Measurements from ENCODE around the gene ESPL1. TPM values are rescaled to one million over a fixed set of nuclear protein-coding genes. Genes with fewer than 3 reads are reported as not detected.
"Not testable (repeated sequence)": the region's sequence is repeated elsewhere in the genome, so short reads cannot be mapped to it uniquely, and the experiment has no call there.

The ESPL1 gene
- polyA plus RNA-seq, 2 of the 4 experiments (the other 2 are of a cell fraction): 10.0 to 16.5 TPM

- WGBS (ENCODE audit: missing lambda C conversion rate): 1% methylated on average over 12 of the region's 12 CpGs
- H3K4me3 ChIP-seq: peak overlapping the region; percentile 75
- ChIA-PET CTCF (interaction anchor here (0.7 to 28.2 kb wide), 11 partner anchors 8 to 230 kb away, joined by 3 to 1046 read pairs (median 4); partner anchors contain the start of genes AAAS and ITGB7), POLR2A (interaction anchor here (0.6 to 2.2 kb wide), 18 partner anchors 9 to 230 kb away, joined by 3 to 17 read pairs (median 4); partner anchors contain the start of genes AAAS, CSAD, ESPL1 and SPRYD3)
- TF ChIP-seq HOXB5 (CRISPR knock-in tag; IDR thresholded peaks at IDR 0.05): no peak
- peak; percentile 32; the same call in 1 of the 2 replicates for TF ChIP-seq KDM5A (IDR thresholded peaks at IDR 0.05)
- no peaks in the 10 kb centered on the region for H3K9me3 ChIP-seq
- H3K4me2 ChIP-seq: peak overlapping the region; percentile 84
- ATAC-seq (peak in 1 of 2 experiments; percentile 1; a peak in 3 of 6 replicates), FAIRE-seq (no peak), DNase-seq (ENCODE audit: low read depth in 1 of 2, low spot score in 1 of 2) (no peak)
- peak overlapping the region; percentile 85 to 92 for H3K27ac ChIP-seq
- peaks cover 39% of the 10 kb centered on the region for H3K4me1 ChIP-seq
These were observed 27.8 kb downstream of the ESPL1 start for GRCh38 chr12:53295891-53296219.

- not testable (repeated sequence) for H3K4me2 ChIP-seq; FAIRE-seq; H3K27ac ChIP-seq; H3K4me3 ChIP-seq; H3K9me3 ChIP-seq; DNase-seq (ENCODE audit: low read depth in 1 of 2, low spot score in 1 of 2); ATAC-seq
- H3K4me1 ChIP-seq: peaks cover 44% of the 10 kb centered on the region
- ChIA-PET POLR2A (interaction anchor here (1.8 kb wide), 1 partner anchor 24 kb away, joined by 6 read pairs; the partner anchor contains the start of gene AAAS), CTCF (interaction anchor here (0.7 to 28.2 kb wide), 9 partner anchors 9 to 231 kb away, joined by 3 to 1046 read pairs (median 6); partner anchors contain the start of genes AAAS and ITGB7)
- WGBS (ENCODE audit: missing lambda C conversion rate): 92% methylated on average over 10 of the region's 10 CpGs
These were observed 29.0 kb downstream of the ESPL1 start for GRCh38 chr12:53297106-53297505.

- DNase-seq (ENCODE audit: low read depth in 1 of 2, low spot score in 1 of 2) (no peak), FAIRE-seq (no peak), ATAC-seq (no peak)
- Histone ChIP-seq H3K4me3 (no peak overlapping the region), H3K9me3 (no peaks in the 10 kb centered on the region), H3K27ac (no peak overlapping the region), H3K4me2 (no peak overlapping the region; the same call in 2 of the 3 replicates), H3K4me1 (peaks cover 50% of the 10 kb centered on the region)
- ChIA-PET CTCF (interaction anchor here (0.6 to 28.2 kb wide), 14 partner anchors 10 to 233 kb away, joined by 3 to 1046 read pairs (median 3); partner anchors contain the start of genes AAAS and ITGB7), POLR2A (interaction anchor here (1.8 to 1.9 kb wide), 2 partner anchors 10 to 23 kb away, joined by 6 to 12 read pairs; partner anchors contain the start of gene AAAS)
- 40% methylated on average over 5 of the region's 5 CpGs for WGBS (ENCODE audit: missing lambda C conversion rate)
- no peak for TF ChIP-seq NFE2L2 (conservative IDR thresholded peaks at IDR 0.05; ENCODE audit: low read length)
- TF ChIP-seq ZFP36 (IDR thresholded peaks at IDR 0.05; ENCODE audit: borderline replicate concordance, partially characterized antibody): no peak
- no peak for TF ChIP-seq EHMT2 (IDR thresholded peaks at IDR 0.05; ENCODE audit: low read depth)
These were observed 30.1 kb downstream of the ESPL1 start for GRCh38 chr12:53298164-53298563.

DNA sequence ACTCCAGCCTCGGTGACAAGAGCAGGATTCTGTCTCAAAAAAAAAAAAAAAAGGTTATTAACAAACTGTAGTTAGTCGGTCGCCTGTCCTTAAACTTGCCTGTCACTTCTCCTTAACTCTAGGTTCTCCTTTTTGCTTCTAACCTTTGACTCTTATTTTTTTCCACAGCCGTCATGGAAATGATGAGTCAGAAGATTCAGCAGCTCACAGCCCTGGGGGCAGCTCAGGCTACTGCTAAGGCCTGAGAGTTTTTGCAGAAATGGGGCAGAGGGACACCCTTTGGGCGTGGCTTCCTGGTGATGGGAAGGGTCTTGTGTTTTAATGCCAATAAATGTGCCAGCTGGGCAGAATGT lies 31.0 kb downstream of the ESPL1 start:
- Histone ChIP-seq H3K4me3 (peak overlapping the region; percentile 90), H3K4me1 (peaks cover 53% of the 10 kb centered on the region), H3K4me2 (peak overlapping the region; percentile 98), H3K9me3 (no peaks in the 10 kb centered on the region), H3K27ac (peak overlapping the region; percentile 85 to 92)
- no peak for FAIRE-seq
- ATAC-seq: peak; percentile 19 to 22; a peak in 5 of 6 replicates
- DNase-seq (ENCODE audit: low read depth in 1 of 2, low spot score in 1 of 2): peak; percentile 58 to 67
- CTCF ChIA-PET: interaction anchor here (0.6 to 28.2 kb wide), 8 partner anchors 10 to 122 kb away, joined by 3 to 1046 read pairs (median 4); partner anchors contain the start of genes AAAS and ITGB7
- TF ChIP-seq EP300 (IDR thresholded peaks at IDR 0.05): no peak
- no peak for TF ChIP-seq ZC3H11A (IDR thresholded peaks at IDR 0.05)
- TF ChIP-seq FOSL2 (IDR thresholded peaks at IDR 0.05): no peak
- TF ChIP-seq FOSL2 (CRISPR knock-in tag; IDR thresholded peaks at IDR 0.05): peak; percentile 74
- TF ChIP-seq MAFK (IDR thresholded peaks at IDR 0.05; ENCODE audit: partially characterized antibody): peak; percentile 89
- TF ChIP-seq ZFP36 (IDR thresholded peaks at IDR 0.05; ENCODE audit: borderline replicate concordance, partially characterized antibody): no peak
- TF ChIP-seq POLR2AphosphoS2 (conservative IDR thresholded peaks at IDR 0.05; ENCODE audit: low read length): no peak
- no peak for TF ChIP-seq FOXS1 (CRISPR knock-in tag; IDR thresholded peaks at IDR 0.05)
- TF ChIP-seq NFE2L2 (conservative IDR thresholded peaks at IDR 0.05; ENCODE audit: low read length): no peak
- no peak for TF ChIP-seq KDM1A (IDR thresholded peaks at IDR 0.05; ENCODE audit: low read depth)
- TF ChIP-seq SREBF2 (IDR thresholded peaks at IDR 0.05): no peak
- TF ChIP-seq GATA3 (IDR thresholded peaks at IDR 0.05; ENCODE audit: borderline replicate concordance): no peak
- TF ChIP-seq, protein P1, sequence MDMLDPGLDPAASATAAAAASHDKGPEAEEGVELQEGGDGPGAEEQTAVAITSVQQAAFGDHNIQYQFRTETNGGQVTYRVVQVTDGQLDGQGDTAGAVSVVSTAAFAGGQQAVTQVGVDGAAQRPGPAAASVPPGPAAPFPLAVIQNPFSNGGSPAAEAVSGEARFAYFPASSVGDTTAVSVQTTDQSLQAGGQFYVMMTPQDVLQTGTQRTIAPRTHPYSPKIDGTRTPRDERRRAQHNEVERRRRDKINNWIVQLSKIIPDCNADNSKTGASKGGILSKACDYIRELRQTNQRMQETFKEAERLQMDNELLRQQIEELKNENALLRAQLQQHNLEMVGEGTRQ (IDR thresholded peaks at IDR 0.05): no peak
- no peak for TF ChIP-seq JUNB (IDR thresholded peaks at IDR 0.05)
- 0 out of 2 replicates have a peak, but pooled peaks have one; percentile 7 for TF ChIP-seq ZNF302 (CRISPR knock-in tag; IDR thresholded peaks at IDR 0.05)
- 0 out of 2 replicates have a peak, but pooled peaks have one; percentile 33 for TF ChIP-seq FOSB (CRISPR knock-in tag; IDR thresholded peaks at IDR 0.05)
- 36% methylated on average over 5 of the region's 5 CpGs for WGBS (ENCODE audit: missing lambda C conversion rate)
- POLR2A ChIA-PET: interaction anchor here (0.7 to 1.9 kb wide), 11 partner anchors 9 to 220 kb away, joined by 3 to 18 read pairs (median 4); partner anchors contain the start of genes AAAS, CSAD, SPRYD3 and TARBP2
